Muscle layer of duodenum (tissue), 2 donors: Measurements from ENCODE around the gene FBLN7.

Experiments used
- H3K27ac ChIP-seq: one replicate; pipeline ENCODE4 v1.7.0; 2013; ENCODE audit warnings: mild to moderate bottlenecking, low read length
- H3K27me3 ChIP-seq: one replicate; pipeline ENCODE4 v1.7.0; 2013; ENCODE audit warnings: low read depth, mild to moderate bottlenecking, control low read depth, low read length
- H3K36me3 ChIP-seq, 2 donors: one replicate each; pipeline ENCODE4 v1.7.0; 2013; ENCODE audit warnings: low read length in 2 of 2, control low read depth in 1 of 2, mild to moderate bottlenecking in 1 of 2; ENCODE audit not compliant: insufficient read depth in 2 of 2, control insufficient read depth in 1 of 2
- H3K4me1 ChIP-seq, 2 donors: one replicate each; pipeline ENCODE4 v1.7.0; 2013; ENCODE audit warnings: low read length in 2 of 2, mild to moderate bottlenecking in 2 of 2, control low read depth in 1 of 2, moderate library complexity in 1 of 2; ENCODE audit not compliant: insufficient read depth in 2 of 2, control insufficient read depth in 1 of 2
- H3K4me3 ChIP-seq, 2 donors: one replicate each; pipeline ENCODE4 v1.7.0; 2013; ENCODE audit warnings: low read length in 2 of 2, low read depth in 1 of 2, mild to moderate bottlenecking in 1 of 2
- H3K9me3 ChIP-seq, 2 donors: one replicate each; pipeline ENCODE4 v1.7.0; 2013; ENCODE audit warnings: low read length in 2 of 2, control low read depth in 1 of 2, mild to moderate bottlenecking in 1 of 2; ENCODE audit not compliant: control insufficient read depth in 1 of 2
- donor health status: healthy.

FBLN7 gene

GRCh38 chr2:112173646-112174319, 35.6 kb downstream of the FBLN7 start:
- H3K27me3 ChIP-seq: no peaks in the 10 kb centered on the region
- H3K36me3 ChIP-seq: no peaks in the 10 kb centered on the region
- no peaks in the 10 kb centered on the region for H3K9me3 ChIP-seq
- H3K4me3 ChIP-seq: no peak overlapping the region
- no peak overlapping the region for H3K27ac ChIP-seq
- H3K4me1 ChIP-seq: no peaks in the 10 kb centered on the region

GRCh38 chr2:112174383-112174782, 36.2 kb downstream of the FBLN7 start:
- H3K9me3 ChIP-seq: no peaks in the 10 kb centered on the region
- no peaks in the 10 kb centered on the region for H3K27me3 ChIP-seq
- H3K4me3 ChIP-seq: no peak overlapping the region
- no peaks in the 10 kb centered on the region for H3K36me3 ChIP-seq
- no peak overlapping the region for H3K27ac ChIP-seq
- H3K4me1 ChIP-seq: no peaks in the 10 kb centered on the region

- Histone ChIP-seq H3K36me3 (no peaks in the 10 kb centered on the region), H3K27me3 (no peaks in the 10 kb centered on the region), H3K27ac (no peak overlapping the region), H3K9me3 (no peaks in the 10 kb centered on the region), H3K4me1 (no peaks in the 10 kb centered on the region), H3K4me3 (no peak overlapping the region)
These were observed 37.1 kb downstream of the FBLN7 start for GRCh38 chr2:112175333-112175732.

- H3K27ac ChIP-seq: no peak overlapping the region
- H3K36me3 ChIP-seq: no peaks in the 10 kb centered on the region
- H3K27me3 ChIP-seq: no peaks in the 10 kb centered on the region
- H3K4me3 ChIP-seq: no peak overlapping the region
- H3K4me1 ChIP-seq: no peaks in the 10 kb centered on the region
- no peaks in the 10 kb centered on the region for H3K9me3 ChIP-seq
These were observed 37.9 kb downstream of the FBLN7 start for GRCh38 chr2:112175958-112176573.

- no peak overlapping the region for H3K27ac ChIP-seq
These were observed 43.5 kb downstream of the FBLN7 start for GRCh38 chr2:112181571-112182290.

GRCh38 chr2:112182581-112183034, 44.4 kb downstream of the FBLN7 start:
- Histone ChIP-seq H3K9me3 (no peaks in the 10 kb centered on the region), H3K4me1 (no peaks in the 10 kb centered on the region), H3K27me3 (peaks cover 9% of the 10 kb centered on the region), H3K36me3 (no peaks in the 10 kb centered on the region), H3K27ac (no peak overlapping the region), H3K4me3 (no peak overlapping the region)

More at GRCh38 chr2:112181571-112182290, 43.5 kb downstream of the FBLN7 start:
- Histone ChIP-seq H3K9me3 (no peaks in the 10 kb centered on the region), H3K4me1 (no peaks in the 10 kb centered on the region), H3K36me3 (no peaks in the 10 kb centered on the region), H3K4me3 (no peak overlapping the region), H3K27me3 (peaks cover 9% of the 10 kb centered on the region)

GRCh38 chr2:112183327-112184025, 45.3 kb downstream of the FBLN7 start:
- Histone ChIP-seq H3K36me3 (no peaks in the 10 kb centered on the region), H3K9me3 (no peaks in the 10 kb centered on the region), H3K4me3 (no peak overlapping the region), H3K4me1 (no peaks in the 10 kb centered on the region), H3K27me3 (peaks cover 9% of the 10 kb centered on the region), H3K27ac (no peak overlapping the region)

GRCh38 chr2:112184121-112184520, 45.9 kb downstream of the FBLN7 start:
- Histone ChIP-seq H3K27ac (no peak overlapping the region), H3K4me3 (no peak overlapping the region), H3K27me3 (peaks cover 9% of the 10 kb centered on the region), H3K36me3 (no peaks in the 10 kb centered on the region), H3K4me1 (no peaks in the 10 kb centered on the region), H3K9me3 (no peaks in the 10 kb centered on the region)

- no peaks in the 10 kb centered on the region for H3K9me3 ChIP-seq
- no peaks in the 10 kb centered on the region for H3K36me3 ChIP-seq
- H3K27me3 ChIP-seq: peaks cover 9% of the 10 kb centered on the region
- no peak overlapping the region for H3K4me3 ChIP-seq
- no peak overlapping the region for H3K27ac ChIP-seq
- no peaks in the 10 kb centered on the region for H3K4me1 ChIP-seq
These were observed 46.9 kb downstream of the FBLN7 start for GRCh38 chr2:112185131-112185530.

GRCh38 chr2:112187046-112187715, 49.0 kb downstream of the FBLN7 start:
- Histone ChIP-seq H3K27ac (no peak overlapping the region), H3K4me1 (no peaks in the 10 kb centered on the region), H3K9me3 (no peaks in the 10 kb centered on the region), H3K27me3 (peaks cover under 1% of the 10 kb centered on the region), H3K36me3 (no peaks in the 10 kb centered on the region), H3K4me3 (no peak overlapping the region)
